PFSK-1 (cell line): Measurements from ENCODE around the gene CCN5.

Experiments used
- FOXP2 ChIP-seq: optimal IDR thresholded peaks from 2 replicates; pipeline ENCODE3; 2011; ENCODE audit warnings: borderline replicate concordance, control low read depth, inconsistent platforms; ENCODE audit not compliant: insufficient read depth; ENCODE audit errors: extremely low read length, extremely low read depth
- POLR2AphosphoS5 ChIP-seq: IDR thresholded peaks from 2 replicates; pipeline ENCODE4 v1.6.1; 2012; ENCODE audit warnings: low read depth, mild to moderate bottlenecking, control low read depth, low read length, moderate library complexity
- SIN3A ChIP-seq: IDR thresholded peaks from 2 replicates; pipeline ENCODE4 v1.6.1; 2012; ENCODE audit warnings: mild to moderate bottlenecking, low read length, moderate library complexity, borderline replicate concordance; ENCODE audit not compliant: insufficient read depth
- TAF1 ChIP-seq: IDR thresholded peaks from 2 replicates; pipeline ENCODE4 v1.6.1; 2012; ENCODE audit warnings: low read length, control low read depth, borderline replicate concordance; ENCODE audit not compliant: insufficient read depth
- TF ChIP-seq, protein P1 (sequence below), 2 experiments: IDR thresholded peaks; 2 replicates each; pipeline versions ENCODE4 v1.6.1 to v1.8.0; 2011 to 2012; ENCODE audit warnings: low read depth in 2 of 2, low read length in 2 of 2, control low read depth in 1 of 2, inconsistent platforms in 1 of 2, mild to moderate bottlenecking in 1 of 2, moderate library complexity in 1 of 2; ENCODE audit not compliant: insufficient read depth in 1 of 2

The CCN5 gene

DNA sequence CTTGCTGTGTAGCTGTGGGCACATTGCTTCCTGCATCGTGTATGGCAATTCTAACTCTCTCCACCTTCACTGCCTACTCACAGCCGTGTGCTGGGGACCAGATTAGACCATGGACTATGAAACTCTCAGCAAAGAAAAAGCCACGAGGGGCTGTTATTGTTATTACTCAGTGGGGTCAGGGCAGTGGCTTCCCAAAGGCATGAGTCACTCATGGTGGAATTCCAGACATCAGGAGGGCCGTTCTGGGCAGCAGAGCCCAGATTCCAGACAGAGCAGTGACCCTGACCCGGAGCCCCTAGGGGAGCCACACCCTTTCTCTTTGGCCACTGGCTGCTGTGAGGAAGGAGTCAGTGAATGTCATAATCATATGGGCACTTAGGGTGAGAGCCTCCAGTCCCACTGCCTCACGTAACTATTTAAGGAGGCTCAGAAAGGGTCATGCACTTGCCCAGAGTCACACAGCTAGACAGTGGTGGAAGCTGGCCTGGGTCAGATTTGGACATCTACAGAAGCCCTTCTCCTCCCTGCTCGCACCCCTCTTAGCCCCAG is 22.2 kb upstream of the CCN5 start:
- no peak for TF ChIP-seq POLR2AphosphoS5
- peak; percentile 47; the same call in 1 of the 2 replicates for TF ChIP-seq SIN3A

DNA sequence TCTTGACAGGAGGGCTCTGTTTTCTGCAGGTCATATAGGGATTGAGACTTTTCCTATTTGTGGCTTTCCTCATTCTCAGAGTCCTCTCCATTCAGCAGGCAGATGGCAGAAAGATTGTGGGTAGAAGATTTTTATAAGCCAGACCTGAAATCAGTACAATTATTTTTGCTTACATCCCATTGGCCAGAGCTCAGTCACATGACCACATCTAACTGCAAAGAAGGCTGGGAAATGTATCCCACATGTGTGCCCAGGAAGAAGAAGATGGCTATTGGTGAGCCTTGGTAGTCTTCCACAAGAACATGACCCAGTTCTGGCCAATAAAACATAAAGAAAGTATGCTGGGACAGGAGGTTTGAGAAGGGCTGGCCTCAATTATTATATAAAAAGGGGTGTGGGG is 21.5 kb upstream of the CCN5 start:
- TF ChIP-seq POLR2AphosphoS5 (no peak), SIN3A (no peak)

DNA sequence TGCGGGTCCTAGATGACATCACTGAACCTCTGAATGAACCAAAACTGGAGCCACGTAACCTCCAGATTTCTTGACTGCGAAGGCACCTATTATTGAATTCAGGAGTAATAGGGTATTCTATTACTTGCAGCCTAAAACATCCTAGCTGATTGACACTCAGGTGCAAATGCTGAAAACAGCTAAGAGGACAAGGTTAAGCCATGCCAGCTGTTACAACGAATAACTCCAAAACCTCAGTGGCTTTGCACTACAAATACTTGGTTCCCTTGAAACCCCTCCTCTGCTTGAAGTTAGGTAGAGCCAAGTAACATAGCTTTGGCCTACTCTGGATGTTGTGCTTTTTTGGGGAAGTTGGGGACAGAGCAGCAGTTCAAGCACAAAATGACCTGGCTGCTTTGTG is 21.0 kb upstream of the CCN5 start:
- TF ChIP-seq TAF1 (no peak), POLR2AphosphoS5 (no peak), SIN3A (no peak), FOXP2 (no peak)
- TF ChIP-seq, protein P1, sequence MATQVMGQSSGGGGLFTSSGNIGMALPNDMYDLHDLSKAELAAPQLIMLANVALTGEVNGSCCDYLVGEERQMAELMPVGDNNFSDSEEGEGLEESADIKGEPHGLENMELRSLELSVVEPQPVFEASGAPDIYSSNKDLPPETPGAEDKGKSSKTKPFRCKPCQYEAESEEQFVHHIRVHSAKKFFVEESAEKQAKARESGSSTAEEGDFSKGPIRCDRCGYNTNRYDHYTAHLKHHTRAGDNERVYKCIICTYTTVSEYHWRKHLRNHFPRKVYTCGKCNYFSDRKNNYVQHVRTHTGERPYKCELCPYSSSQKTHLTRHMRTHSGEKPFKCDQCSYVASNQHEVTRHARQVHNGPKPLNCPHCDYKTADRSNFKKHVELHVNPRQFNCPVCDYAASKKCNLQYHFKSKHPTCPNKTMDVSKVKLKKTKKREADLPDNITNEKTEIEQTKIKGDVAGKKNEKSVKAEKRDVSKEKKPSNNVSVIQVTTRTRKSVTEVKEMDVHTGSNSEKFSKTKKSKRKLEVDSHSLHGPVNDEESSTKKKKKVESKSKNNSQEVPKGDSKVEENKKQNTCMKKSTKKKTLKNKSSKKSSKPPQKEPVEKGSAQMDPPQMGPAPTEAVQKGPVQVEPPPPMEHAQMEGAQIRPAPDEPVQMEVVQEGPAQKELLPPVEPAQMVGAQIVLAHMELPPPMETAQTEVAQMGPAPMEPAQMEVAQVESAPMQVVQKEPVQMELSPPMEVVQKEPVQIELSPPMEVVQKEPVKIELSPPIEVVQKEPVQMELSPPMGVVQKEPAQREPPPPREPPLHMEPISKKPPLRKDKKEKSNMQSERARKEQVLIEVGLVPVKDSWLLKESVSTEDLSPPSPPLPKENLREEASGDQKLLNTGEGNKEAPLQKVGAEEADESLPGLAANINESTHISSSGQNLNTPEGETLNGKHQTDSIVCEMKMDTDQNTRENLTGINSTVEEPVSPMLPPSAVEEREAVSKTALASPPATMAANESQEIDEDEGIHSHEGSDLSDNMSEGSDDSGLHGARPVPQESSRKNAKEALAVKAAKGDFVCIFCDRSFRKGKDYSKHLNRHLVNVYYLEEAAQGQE (IDR thresholded peaks at IDR 0.05; ENCODE audit: insufficient read depth in 1 of 2, low read depth in 2 of 2, low read length in 2 of 2): no peak

DNA sequence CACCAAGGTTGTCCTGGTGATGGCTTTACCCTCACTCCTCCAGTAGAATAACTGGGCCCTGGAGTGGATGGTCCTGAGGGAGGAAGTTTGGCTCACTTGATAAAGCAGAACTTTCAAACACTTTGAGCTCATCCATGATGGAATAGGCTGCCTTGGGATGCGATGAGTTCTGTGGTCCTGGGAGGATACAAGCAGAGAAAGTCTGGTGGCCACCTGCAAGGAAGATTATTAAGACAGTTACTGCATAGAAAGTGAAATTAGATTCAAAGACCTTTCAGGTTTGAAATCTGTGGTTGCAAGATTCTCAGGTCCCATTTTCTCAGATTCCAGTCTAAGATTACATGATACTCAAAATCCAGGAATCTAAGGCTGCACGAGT is 19.9 kb upstream of the CCN5 start:
- no peak for TF ChIP-seq SIN3A
- TF ChIP-seq TAF1: no peak
- TF ChIP-seq, protein P1 (IDR thresholded peaks at IDR 0.05; ENCODE audit: insufficient read depth in 1 of 2, low read depth in 2 of 2, low read length in 2 of 2): no peak
- no peak for TF ChIP-seq POLR2AphosphoS5
- no peak for TF ChIP-seq FOXP2

DNA sequence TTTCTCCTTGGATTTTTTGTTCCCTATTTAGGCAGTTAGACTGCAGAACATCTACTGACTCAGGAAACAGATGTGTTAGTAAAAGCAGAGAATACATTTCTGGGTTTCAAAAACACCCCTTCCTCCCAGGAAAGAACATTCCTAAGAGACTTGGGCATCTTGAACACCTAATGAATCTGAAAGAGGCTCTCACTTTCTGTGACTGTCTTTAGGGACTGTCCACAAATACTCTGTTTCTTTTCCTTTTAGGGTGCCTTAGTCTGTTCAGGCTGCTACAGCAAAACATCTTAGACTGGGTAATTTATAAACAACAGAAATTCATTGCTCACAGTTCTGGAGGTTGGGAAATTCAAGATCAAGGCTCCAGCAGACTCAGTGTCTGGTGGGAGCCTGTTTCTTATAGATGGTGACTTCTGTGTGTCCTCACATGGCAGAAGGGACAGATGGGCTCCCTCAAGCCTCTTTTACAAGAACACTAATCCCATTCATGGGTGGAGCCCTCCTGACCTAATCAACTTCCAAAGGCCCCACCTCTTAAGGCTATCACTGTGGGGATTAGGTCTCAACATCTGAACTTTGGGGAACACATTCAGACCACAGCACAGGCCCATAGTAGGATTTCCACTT is 19.4 kb upstream of the CCN5 start:
- TF ChIP-seq, protein P1 (IDR thresholded peaks at IDR 0.05; ENCODE audit: insufficient read depth in 1 of 2, low read depth in 2 of 2, low read length in 2 of 2): no peak
- TF ChIP-seq FOXP2 (no peak), POLR2AphosphoS5 (no peak), TAF1 (no peak), SIN3A (no peak)

DNA sequence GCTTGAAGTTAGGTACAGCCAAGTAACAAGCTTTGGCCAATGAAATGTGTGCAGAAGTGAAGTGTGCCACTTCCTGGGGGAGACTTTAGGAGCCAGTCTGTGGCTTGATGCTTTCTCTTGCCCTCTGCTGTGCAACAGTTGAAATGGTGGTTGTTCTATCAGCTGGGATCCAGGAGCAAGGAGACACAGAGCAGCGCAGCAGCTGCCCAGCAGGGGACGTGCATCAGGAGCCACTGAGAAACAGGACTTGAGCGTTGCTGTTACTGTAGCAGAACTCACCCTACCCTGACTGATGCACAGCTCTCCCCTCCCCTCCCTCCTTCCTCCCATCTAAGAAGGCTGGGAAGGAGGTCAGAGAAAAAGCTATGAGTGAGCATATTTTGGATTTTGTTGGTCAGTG is 18.9 kb upstream of the CCN5 start:
- no peak for TF ChIP-seq POLR2AphosphoS5
- TF ChIP-seq SIN3A: no peak

DNA sequence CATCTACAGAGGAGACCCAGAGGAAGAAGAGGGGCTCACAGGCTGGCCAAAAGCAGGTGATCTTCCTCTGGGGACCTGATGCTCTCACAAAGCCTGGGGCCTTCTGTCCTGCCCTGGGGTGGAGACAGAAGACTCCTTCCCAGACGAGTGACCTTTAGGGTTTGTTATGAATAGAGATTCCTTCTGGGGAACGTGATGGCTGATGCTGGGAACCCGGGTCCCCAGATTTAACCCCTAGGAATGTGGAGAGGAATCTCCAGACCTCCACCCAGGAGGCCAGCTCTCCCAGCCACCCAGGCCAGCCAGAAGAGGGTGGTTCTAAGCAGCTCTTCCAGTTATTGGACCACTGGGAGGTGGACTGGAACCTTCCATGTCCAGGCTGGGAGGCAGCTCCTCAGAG is 16.8 kb upstream of the CCN5 start:
- TF ChIP-seq SIN3A: no peak
- TF ChIP-seq, protein P1 (IDR thresholded peaks at IDR 0.05; ENCODE audit: insufficient read depth in 1 of 2, low read depth in 2 of 2, low read length in 2 of 2): no peak
- no peak for TF ChIP-seq POLR2AphosphoS5
